Cerebellar nuclear complex (tissue), 1 donor: ENCODE data around the gene LAMP1.
"Not testable (repeated sequence)": the region's sequence is repeated elsewhere in the genome, so short reads cannot be mapped to it uniquely, and the experiment has no call there.

Experiments used
- DNase-seq, 2 experiments: peaks; one replicate each; lab custom pipeline; 2025; lab: John Stamatoyannopoulos, UW

The LAMP1 gene

GRCh38 chr13:113297370-113298042 is 467 bp downstream of the LAMP1 start:
- no peak for DNase-seq

DNA sequence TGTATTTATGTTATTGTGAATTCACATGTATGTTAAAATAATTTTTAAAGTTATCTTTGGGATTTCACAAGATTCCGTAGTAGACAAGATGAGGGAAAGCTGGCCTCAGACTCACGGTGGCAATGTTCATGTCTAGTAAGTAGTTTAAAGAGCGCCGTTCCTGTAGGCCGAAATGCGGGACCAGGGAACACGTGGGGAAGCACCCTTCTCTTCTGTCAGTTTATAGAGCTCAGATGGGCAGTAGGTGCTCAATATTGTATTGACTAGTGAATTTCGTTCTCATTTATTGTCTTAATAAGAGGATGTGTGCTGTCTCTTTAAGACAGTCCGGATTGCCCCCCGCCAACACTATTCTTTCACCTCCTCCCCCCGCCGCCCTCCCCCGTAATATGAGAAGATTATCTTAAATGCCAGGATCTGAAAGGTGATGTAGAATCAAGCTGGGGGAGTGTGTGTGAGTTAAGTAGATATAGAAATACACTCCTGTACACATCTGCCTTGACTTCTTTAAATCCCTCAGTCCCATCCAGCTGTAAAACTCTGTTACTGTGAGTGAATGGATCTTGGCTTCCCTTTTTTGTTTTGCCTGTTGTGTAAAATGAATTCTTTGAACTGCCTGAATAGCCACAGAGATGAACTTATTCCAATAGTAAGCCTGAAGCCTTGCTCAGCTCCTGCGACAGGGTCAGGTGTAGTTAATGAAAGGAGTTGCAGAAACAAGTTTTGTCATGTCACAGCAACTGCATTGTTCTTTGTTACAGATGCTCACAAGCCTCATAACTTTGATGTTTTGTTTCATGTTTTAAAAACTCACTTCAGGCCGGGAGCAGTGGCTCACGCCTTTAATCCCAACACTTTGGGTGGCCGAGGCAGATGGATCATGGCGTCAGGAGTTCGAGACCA is 1.3 kb downstream of the LAMP1 start:
- DNase-seq: no peak

DNA sequence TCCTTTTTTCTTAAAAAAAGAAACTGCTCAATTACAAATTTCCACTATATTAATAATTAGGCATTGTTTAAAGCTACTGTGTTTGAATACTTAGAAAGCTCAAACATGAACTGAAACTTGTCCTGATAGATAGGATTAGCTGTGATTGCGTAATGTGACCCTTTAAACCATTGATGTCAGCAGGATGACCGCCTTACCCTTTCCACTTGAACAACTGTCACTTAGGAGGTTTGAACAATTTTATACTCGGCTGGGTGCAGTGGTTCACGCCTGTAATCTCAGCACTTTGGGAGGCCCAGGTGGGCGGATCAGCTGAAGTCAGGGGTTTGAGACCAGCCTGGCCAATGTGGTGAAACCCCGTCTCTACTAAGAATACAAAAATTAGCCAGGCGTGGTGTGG is 2.9 kb downstream of the LAMP1 start:
- DNase-seq: no peak

- no peak for DNase-seq
Observed at GRCh38 chr13:113302986-113303385, 5.9 kb downstream of the LAMP1 start.

- no peak for DNase-seq
Observed at GRCh38 chr13:113304121-113304520, 7.1 kb downstream of the LAMP1 start.

DNA sequence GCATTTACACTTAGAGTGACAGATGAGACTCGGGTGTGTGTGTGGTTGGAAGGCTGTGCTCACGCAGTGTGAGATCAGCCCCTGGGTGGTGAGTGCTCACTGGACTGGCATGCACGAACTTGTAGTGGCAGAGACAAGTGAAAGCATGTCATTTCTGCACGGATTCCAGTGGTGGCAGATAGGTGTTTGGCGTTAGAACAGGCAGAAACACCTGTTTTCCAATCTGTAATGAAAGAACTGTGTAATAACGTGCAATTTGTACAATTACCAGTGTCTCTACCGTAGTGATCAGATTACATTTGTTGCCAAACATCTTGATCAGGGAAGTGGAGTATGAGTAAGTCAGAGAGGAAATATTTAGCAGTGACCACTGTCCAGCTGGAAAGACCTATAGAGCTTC is 8.2 kb downstream of the LAMP1 start:
- DNase-seq: no peak

GRCh38 chr13:113307491-113307890 is 10.5 kb downstream of the LAMP1 start:
- DNase-seq: no peak

DNA sequence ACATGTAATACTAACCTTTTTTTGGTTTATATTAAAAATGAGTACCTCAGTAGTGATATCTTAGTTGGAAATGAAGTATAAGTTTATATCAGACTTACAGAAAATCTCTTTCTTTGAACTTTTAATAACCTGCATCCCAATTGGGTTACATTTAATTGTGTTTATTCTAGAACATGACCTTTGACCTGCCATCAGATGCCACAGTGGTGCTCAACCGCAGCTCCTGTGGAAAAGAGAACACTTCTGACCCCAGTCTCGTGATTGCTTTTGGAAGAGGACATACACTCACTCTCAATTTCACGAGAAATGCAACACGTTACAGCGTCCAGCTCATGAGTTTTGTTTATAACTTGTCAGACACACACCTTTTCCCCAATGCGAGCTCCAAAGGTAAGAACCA is 12.4 kb downstream of the LAMP1 start:
- no peak for DNase-seq

- DNase-seq: not testable (repeated sequence)
Observed at GRCh38 chr13:113314112-113314511, 17.1 kb downstream of the LAMP1 start.

- DNase-seq: not testable (repeated sequence)
Observed at GRCh38 chr13:113314895-113315470, 17.9 kb downstream of the LAMP1 start.

- no peak for DNase-seq
Observed at GRCh38 chr13:113315992-113316391, 19.0 kb downstream of the LAMP1 start.

- DNase-seq: no peak
Observed at GRCh38 chr13:113317031-113317430, 20.0 kb downstream of the LAMP1 start.

GRCh38 chr13:113318956-113319355 is 21.9 kb downstream of the LAMP1 start:
- DNase-seq: no peak

- no peak for DNase-seq
Observed at GRCh38 chr13:113319371-113319770, 22.3 kb downstream of the LAMP1 start.

- no peak for DNase-seq
Observed at GRCh38 chr13:113320226-113320875, 23.3 kb downstream of the LAMP1 start.

- DNase-seq: no peak
Observed at GRCh38 chr13:113321546-113321945, 24.5 kb downstream of the LAMP1 start.

DNA sequence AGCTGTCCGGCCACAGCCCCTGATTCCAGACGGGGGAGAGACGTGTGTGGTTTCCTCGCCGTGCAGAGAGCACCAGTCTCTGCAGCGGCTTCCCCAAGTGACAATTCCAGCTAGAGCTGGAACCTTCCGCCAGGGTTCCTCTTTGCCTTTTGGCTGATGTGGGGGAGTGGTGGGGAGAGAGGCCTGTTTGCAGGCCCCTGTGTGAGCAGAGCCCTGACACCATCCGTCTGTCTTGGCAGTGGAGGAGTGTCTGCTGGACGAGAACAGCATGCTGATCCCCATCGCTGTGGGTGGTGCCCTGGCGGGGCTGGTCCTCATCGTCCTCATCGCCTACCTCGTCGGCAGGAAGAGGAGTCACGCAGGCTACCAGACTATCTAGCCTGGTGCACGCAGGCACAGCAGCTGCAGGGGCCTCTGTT is 25.0 kb downstream of the LAMP1 start:
- no peak for DNase-seq

DNA sequence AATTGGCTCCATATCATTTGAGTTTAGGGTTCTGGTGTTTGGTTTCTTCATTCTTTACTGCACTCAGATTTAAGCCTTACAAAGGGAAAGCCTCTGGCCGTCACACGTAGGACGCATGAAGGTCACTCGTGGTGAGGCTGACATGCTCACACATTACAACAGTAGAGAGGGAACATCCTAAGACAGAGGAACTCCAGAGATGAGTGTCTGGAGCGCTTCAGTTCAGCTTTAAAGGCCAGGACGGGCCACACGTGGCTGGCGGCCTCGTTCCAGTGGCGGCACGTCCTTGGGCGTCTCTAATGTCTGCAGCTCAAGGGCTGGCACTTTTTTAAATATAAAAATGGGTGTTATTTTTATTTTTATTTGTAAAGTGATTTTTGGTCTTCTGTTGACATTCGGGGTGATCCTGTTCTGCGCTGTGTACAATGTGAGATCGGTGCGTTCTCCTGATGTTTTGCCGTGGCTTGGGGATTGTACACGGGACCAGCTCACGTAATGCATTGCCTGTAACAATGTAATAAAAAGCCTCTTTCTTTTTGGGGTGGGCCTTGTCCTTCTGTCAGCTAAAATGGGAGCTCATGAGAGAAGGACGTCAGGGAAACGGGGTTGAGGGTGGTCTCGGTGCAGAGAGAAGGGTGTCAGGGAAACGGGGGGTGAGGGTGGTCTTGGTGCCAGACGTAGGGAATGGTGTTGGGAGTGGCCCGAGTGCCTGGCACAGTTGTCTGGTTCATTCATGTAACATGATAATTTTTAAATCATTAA is 26.0 kb downstream of the LAMP1 start:
- DNase-seq: no peak

DNA sequence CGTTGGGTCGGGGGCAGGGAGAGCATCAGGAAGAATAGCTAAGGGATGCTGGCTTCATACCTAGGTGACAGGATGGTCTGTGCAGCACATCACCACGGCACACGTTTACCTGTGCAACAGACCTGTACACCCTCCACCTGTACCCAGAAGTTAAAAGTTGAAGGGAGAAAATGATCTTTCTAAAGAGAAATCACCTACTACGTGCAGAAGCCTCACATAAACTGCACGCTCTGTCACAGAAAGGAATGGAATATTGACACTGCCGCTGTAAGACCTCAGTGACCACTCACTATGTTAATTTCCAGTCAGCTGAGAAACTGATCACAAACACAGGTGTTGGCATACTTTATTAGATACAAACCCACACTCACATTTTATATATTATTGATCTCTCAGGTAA is 26.8 kb downstream of the LAMP1 start:
- no peak for DNase-seq

GRCh38 chr13:113324398-113324797 is 27.4 kb downstream of the LAMP1 start:
- DNase-seq: no peak

DNA sequence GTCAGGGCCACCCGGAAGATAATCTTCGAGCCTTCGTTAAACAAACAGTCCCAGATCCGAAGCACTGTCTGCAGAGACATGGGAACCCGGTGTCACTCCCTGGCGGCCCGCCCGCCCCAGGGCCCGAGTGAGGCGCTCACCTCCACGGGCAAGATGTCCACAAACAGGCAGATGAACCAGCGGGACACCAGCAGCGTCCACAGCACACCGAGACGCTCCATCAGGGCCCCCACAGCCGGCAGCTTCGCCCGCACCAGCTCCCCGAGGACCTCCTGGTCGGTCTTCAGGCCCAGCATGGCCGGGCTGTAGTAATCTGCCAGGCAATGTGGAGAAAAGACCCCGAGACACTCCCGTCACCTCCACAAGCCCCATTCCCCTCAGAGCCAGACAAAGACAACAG is 28.7 kb downstream of the LAMP1 start:
- DNase-seq: no peak

GRCh38 chr13:113327391-113327765 is 30.3 kb downstream of the LAMP1 start:
- no peak for DNase-seq
